ENCODE results near the gene TSHZ2. TPM values are rescaled to one million over a fixed set of nuclear protein-coding genes. Genes with fewer than 3 reads are reported as not detected.

Gene TSHZ2
- total RNA-seq, 1 donor from 2014 or later: 1.2 TPM

- Mint-ChIP-seq H3K9me3 (ENCODE audit: unreplicated experiment) (no peaks in the 10 kb centered on the region), H3K27me3 (ENCODE audit: low read depth, unreplicated experiment) (no peaks in the 10 kb centered on the region), H3K4me1 (ENCODE audit: low read depth, unreplicated experiment) (no peaks in the 10 kb centered on the region), H3K36me3 (ENCODE audit: low read depth, unreplicated experiment) (no peaks in the 10 kb centered on the region), H3K27ac (ENCODE audit: unreplicated experiment) (no peak overlapping the region), H3K4me3 (ENCODE audit: unreplicated experiment) (no peak overlapping the region)
- Histone ChIP-seq H4K20me1 (ENCODE audit: insufficient read depth, low read length) (no peaks in the 10 kb centered on the region), H3K27ac (ENCODE audit: low read depth, low read length) (no peak overlapping the region), H3K9ac (ENCODE audit: low read length) (no peak overlapping the region), H3K4me3 (ENCODE audit: insufficient read depth, low read depth, low read length) (no peak overlapping the region), H3K27me3 (ENCODE audit: insufficient read depth, low read length) (no peaks in the 10 kb centered on the region), H3K9me3 (ENCODE audit: insufficient read depth, low read depth, low read length) (no peaks in the 10 kb centered on the region), H3K4me2 (ENCODE audit: low read length) (no peak overlapping the region), H3K79me2 (ENCODE audit: insufficient read depth, low read length) (no peaks in the 10 kb centered on the region), H3K4me1 (ENCODE audit: insufficient read depth, low read length) (no peaks in the 10 kb centered on the region), H2AFZ (ENCODE audit: low read depth, low read length) (no peak overlapping the region), H3K36me3 (ENCODE audit: insufficient read depth, low read length) (no peaks in the 10 kb centered on the region)
- DNase-seq (ENCODE audit: low read depth) (peak; percentile 64), FAIRE-seq (no peak)
- no peak for TF ChIP-seq CTCF (IDR thresholded peaks at IDR 0.05; ENCODE audit: insufficient read depth, low read depth, low read length)
- TF ChIP-seq EZH2 (IDR thresholded peaks at IDR 0.05; ENCODE audit: insufficient read depth, low read length): no peak
Measured at GRCh38 chr20:53187392-53188068, 215.4 kb downstream of the TSHZ2 start.

- DNase-seq (ENCODE audit: low read depth): no peak
- no peaks in the 10 kb centered on the region for H3K79me2 ChIP-seq (ENCODE audit: insufficient read depth, low read length)
- H3K9me3 Mint-ChIP-seq (ENCODE audit: unreplicated experiment): no peaks in the 10 kb centered on the region
- no peak overlapping the region for H3K27ac Mint-ChIP-seq (ENCODE audit: unreplicated experiment)
- no peaks in the 10 kb centered on the region for H4K20me1 ChIP-seq (ENCODE audit: insufficient read depth, low read length)
- no peak overlapping the region for H3K4me2 ChIP-seq (ENCODE audit: low read length)
- no peak overlapping the region for H2AFZ ChIP-seq (ENCODE audit: low read depth, low read length)
- peaks cover 7% of the 10 kb centered on the region for H3K27me3 Mint-ChIP-seq (ENCODE audit: low read depth, unreplicated experiment)
- no peaks in the 10 kb centered on the region for H3K36me3 Mint-ChIP-seq (ENCODE audit: low read depth, unreplicated experiment)
- no peak overlapping the region for H3K27ac ChIP-seq (ENCODE audit: low read depth, low read length)
- H3K9ac ChIP-seq (ENCODE audit: low read length): no peak overlapping the region
- H3K4me3 Mint-ChIP-seq (ENCODE audit: unreplicated experiment): no peak overlapping the region
- no peaks in the 10 kb centered on the region for H3K27me3 ChIP-seq (ENCODE audit: insufficient read depth, low read length)
- H3K4me1 Mint-ChIP-seq (ENCODE audit: low read depth, unreplicated experiment): no peaks in the 10 kb centered on the region
- H3K9me3 ChIP-seq (ENCODE audit: insufficient read depth, low read depth, low read length): no peaks in the 10 kb centered on the region
- H3K36me3 ChIP-seq (ENCODE audit: insufficient read depth, low read length): no peaks in the 10 kb centered on the region
- H3K4me1 ChIP-seq (ENCODE audit: insufficient read depth, low read length): no peaks in the 10 kb centered on the region
- no peak for FAIRE-seq
- TF ChIP-seq EZH2 (IDR thresholded peaks at IDR 0.05; ENCODE audit: insufficient read depth, low read length): no peak
- no peak for TF ChIP-seq CTCF (IDR thresholded peaks at IDR 0.05; ENCODE audit: insufficient read depth, low read depth, low read length)
- H3K4me3 ChIP-seq (ENCODE audit: insufficient read depth, low read depth, low read length): no peak overlapping the region
Measured at GRCh38 chr20:53190225-53190624, 218.1 kb downstream of the TSHZ2 start.

GRCh38 chr20:53191957-53192356 lies 219.8 kb downstream of the TSHZ2 start:
- TF ChIP-seq EZH2 (IDR thresholded peaks at IDR 0.05; ENCODE audit: insufficient read depth, low read length) (no peak), CTCF (IDR thresholded peaks at IDR 0.05; ENCODE audit: insufficient read depth, low read depth, low read length) (no peak)
- no peak overlapping the region for H3K4me3 Mint-ChIP-seq (ENCODE audit: unreplicated experiment)

More at GRCh38 chr20:53191957-53192356, 219.8 kb downstream of the TSHZ2 start:
- Mint-ChIP-seq H3K36me3 (ENCODE audit: low read depth, unreplicated experiment) (no peaks in the 10 kb centered on the region), H3K27me3 (ENCODE audit: low read depth, unreplicated experiment) (peaks cover 7% of the 10 kb centered on the region), H3K4me1 (ENCODE audit: low read depth, unreplicated experiment) (no peaks in the 10 kb centered on the region), H3K9me3 (ENCODE audit: unreplicated experiment) (no peaks in the 10 kb centered on the region), H3K27ac (ENCODE audit: unreplicated experiment) (no peak overlapping the region)
- FAIRE-seq (no peak), DNase-seq (ENCODE audit: low read depth) (no peak)
- Histone ChIP-seq H4K20me1 (ENCODE audit: insufficient read depth, low read length) (no peaks in the 10 kb centered on the region), H3K4me1 (ENCODE audit: insufficient read depth, low read length) (no peaks in the 10 kb centered on the region), H3K36me3 (ENCODE audit: insufficient read depth, low read length) (no peaks in the 10 kb centered on the region), H3K27me3 (ENCODE audit: insufficient read depth, low read length) (no peaks in the 10 kb centered on the region), H3K4me3 (ENCODE audit: insufficient read depth, low read depth, low read length) (no peak overlapping the region), H3K9me3 (ENCODE audit: insufficient read depth, low read depth, low read length) (no peaks in the 10 kb centered on the region), H3K9ac (ENCODE audit: low read length) (no peak overlapping the region), H3K27ac (ENCODE audit: low read depth, low read length) (no peak overlapping the region), H2AFZ (ENCODE audit: low read depth, low read length) (no peak overlapping the region), H3K4me2 (ENCODE audit: low read length) (no peak overlapping the region), H3K79me2 (ENCODE audit: insufficient read depth, low read length) (no peaks in the 10 kb centered on the region)

All from astrocyte (in vitro differentiated cells and primary cell).